NCI-H2196 (cell line): ENCODE results near the gene MOB3B.

Experiments used
- DNase-seq: peaks from one replicate; lab custom pipeline; 2025; ENCODE audit not compliant: unreplicated experiment; lab: John Stamatoyannopoulos, UW

Gene MOB3B

DNA sequence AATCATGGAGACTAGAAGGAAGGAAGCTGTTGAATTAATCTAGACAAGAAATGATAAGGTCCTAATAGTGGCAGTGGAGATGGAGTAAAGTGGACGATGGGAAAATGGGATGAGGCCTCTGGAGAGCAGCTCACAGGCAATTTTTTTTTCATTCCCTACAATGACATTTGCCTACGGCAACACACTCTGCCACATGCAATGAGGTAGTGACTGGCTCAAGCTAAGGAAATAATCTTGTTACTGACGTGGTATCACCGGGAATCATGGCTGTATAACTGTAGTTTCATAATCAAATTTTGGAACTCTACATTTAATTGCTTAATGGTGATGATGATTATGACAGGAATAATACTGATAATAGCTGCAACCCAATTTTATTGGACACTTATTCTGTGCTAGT is 12.1 kb upstream of the MOB3B start:
- DNase-seq = no peak

DNA sequence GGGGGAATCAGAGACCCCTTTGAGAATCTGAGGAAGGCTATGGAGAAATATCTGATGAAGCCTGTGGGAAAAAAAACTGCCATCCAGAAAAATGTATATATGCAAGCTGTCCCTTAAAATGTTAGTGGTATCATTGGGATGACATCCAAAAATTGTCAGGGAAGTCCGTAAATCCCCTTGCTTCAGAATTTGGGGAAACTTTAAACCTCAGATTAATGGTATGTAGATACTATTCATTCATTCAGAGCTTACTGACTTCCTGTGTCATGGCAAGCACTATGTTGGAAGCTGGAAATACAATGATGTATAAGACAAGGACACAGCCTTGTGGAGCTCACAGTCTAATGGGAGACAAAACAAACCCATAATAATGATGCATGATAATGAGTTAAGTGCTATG is 10.9 kb upstream of the MOB3B start:
- no peak for DNase-seq

DNA sequence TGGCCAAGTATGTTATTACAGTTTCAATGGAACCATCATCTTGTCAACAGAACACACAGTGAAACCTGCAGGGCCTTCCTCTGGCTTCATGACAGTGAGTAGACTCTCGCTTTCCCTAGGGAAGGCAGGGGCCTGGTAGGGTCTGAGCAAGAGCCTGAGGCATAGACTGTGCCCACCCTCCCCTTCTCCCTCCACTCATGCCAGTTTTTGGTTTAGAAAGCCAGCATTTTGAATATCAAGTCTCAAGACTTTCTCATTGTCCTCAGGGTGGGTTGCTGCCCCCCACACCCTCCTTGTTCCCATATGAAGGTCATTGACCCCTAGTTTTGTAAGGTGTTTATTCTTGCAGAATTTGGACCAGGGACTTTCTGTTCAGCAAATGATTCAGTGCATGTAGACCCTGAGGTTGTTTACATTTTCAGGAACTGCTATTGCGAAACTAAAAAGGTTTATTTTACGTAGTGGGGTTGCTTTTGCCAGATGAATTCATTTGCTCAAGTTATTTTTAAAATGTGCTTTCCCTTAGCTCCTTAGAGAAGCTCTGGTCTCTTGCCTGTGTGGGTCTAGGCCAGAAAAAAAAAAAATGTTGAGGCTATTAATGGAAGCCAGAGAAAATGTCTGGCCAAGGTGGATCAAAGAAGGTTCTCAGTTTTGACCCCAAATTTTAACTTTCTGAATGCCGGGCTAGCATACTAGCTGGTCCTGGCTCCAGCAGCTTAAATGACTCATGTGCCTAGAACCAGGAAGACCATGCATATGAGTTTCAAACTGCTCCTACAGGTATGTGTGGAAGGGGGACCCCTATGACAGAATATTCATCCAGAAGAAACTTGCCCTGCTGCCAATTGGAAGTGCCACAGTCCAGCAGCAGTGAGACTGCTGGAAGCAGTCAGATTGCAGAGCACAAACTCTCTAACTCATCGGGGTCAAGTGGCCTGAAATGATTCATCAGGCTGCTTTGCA is 10.1 kb upstream of the MOB3B start:
- DNase-seq = no peak

DNA sequence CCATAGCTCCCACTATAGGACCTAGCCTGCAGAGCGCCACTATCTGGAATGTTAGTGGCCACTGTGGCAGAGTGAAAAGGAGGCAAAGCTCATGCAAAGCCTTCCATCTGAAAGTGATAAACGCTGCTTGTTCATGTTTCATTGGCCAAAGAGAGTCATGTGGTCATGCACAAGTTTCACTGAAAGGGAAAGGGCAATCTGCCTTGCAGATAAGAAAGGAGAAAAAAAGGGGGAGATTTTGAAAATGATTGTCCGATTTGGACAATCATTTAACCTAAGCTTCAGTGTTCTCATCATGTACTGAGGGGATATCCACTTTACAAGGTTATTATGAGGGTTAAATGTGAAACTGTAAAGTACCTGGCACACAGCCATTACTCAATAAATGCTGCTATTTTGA is 9.0 kb upstream of the MOB3B start:
- DNase-seq = no peak

DNA sequence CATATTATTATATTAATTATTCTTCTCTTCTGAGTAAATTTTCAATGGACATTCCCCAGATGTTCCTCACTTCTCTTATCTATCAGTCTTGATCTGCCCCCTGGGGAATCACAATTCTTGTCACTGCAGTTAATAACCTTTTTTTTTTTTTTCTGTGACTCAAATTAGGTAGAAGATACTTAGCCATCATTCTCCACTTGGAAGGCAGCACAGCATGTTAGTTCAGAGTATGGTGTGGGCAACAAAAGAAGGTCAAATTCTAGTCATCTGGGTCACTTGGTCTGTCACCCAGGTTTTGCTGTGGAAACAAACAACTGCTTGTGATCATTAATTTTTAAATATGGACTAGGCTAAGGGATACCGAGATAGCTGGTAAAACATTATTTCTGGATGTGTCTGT is 8.1 kb upstream of the MOB3B start:
- DNase-seq = no peak

DNA sequence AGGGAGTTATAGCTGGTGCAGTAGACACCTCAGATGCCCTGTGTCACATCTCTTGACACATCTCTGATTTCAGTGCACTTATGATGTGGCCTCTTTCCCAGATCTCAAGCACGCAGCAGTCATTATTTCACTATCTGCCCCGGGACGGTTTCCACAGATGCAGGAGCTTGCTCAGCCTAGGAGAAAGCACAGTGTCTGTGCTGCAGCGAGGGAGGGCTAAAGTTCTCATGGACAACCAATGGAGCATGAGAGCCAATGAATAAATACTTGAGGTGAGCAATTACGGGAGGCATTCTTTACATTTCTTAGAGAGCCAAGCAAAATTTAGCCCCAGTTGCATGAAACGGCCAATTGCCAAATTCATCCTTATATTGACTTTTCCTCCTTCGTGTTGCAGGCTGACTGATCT is 7.4 kb upstream of the MOB3B start:
- DNase-seq = no peak

DNA sequence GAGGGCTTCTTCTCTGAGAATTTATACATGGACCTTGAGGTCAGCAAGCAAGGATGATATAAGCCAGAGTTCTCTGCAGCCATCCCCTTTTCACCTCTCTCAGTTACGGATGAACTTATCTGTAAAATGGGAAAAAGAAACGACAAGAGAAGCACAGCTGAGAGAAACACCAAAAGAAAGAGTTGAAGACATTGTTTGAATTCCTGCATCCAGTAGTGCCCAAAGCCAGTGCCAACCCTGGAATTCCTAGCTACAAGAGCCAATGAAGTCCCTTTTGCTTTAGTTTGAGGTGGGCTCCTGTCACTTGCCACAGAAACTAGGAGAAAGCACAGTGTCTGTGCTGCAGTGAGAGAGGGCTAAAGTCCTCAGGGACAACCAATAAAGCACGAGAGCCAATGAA is 6.6 kb upstream of the MOB3B start:
- DNase-seq = no peak

DNA sequence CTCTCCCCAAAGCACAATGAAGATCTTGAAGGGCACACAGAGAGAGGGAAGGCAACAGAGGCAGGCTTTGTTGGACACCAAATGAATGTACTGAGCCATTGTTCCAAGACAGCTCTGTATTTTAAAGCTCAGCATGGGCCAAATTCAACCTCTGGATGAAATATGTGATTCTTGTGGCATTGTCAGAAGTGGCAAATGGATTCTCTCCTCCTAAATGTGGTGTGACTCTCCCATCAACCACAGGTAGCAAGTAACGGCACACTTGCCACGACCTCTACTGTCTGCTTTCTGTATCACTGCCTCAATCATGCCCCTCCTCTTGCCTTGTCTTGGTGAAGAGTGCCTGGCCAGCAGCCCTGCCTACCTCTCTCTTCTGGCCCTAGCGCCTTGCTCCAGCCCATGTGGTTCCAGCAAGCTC is 6.1 kb upstream of the MOB3B start:
- DNase-seq = no peak

DNA sequence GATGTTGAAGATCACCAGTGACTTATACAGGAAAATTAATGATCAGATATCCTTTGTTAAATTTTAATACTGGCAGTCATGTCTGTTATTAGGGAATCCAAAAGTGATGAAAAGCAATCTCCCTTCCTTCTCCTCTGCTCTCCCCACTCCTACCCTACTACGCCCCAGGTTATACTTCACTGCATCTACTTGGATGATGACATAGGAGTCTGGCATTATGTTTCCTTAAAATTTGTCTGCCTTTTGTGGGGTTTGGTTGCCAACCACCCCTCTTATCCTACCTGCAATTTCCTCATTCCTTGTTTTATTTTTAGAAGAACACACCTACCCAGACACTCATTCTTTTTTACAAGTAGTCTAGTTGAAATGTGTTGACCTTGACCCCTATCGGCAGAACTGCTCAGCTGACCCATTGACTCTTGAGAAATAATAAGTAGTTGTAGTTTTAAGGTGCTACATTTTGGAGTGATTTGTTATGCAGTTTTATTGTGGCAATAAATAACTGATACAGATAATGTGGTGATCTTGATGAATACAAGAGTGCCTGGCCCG is 5.1 kb upstream of the MOB3B start:
- no peak for DNase-seq

DNA sequence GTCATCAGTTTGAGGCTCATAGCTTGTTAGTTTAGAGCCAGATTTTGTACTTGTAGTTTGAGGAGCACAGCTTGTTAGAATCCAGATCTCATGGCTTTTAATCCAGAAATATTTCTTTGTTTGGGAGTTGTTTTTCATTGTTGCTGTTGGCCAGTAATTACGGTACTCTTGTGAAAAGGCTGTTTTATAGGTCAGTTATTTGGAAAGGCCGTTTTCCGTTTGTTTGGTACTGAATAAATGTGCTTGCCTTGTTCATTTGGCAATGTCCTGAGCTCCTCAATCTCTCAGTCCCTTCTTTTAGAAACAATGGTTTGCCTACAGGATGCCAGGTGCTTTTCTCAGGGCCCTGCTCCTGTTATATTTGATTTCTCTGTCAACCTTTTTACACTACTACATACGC is 4.5 kb upstream of the MOB3B start:
- no peak for DNase-seq

DNA sequence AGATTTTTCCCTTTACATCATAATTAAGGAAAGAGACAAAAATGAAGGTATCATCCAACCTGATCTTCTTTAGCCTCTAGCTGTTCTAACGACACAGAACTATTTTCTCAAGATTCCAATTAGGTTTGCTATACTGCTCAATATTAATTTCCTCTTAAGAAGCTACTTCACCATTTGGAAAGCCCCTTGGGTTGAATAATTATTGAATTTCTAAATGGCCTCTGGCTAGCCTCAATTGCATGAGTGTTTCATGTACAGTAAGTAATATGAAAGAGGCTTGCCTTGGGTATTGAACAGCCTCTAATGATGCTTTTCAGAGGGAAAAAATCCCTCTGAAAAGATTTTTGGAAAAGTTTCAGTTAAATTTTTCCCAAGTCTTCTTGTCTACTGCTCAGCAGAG is 3.7 kb upstream of the MOB3B start:
- no peak for DNase-seq

DNA sequence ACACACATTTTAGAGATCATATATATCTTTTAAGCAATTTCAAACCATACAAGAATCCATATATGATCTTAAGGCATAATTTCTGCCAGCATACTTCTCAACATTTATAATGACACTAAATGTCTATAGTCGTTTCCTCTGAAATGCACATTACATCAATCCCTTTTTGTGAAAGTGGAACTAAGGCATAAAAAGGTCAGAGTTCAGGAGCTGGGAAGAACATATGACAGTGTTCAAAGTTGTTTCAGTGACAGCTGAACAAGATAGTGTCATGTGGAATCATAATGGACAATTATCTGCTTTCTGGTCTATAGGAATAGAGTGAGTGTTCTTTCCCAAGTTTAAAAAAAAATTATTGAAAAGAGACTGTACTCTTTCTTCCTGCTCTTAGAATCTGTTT is 2.4 kb upstream of the MOB3B start:
- no peak for DNase-seq

DNA sequence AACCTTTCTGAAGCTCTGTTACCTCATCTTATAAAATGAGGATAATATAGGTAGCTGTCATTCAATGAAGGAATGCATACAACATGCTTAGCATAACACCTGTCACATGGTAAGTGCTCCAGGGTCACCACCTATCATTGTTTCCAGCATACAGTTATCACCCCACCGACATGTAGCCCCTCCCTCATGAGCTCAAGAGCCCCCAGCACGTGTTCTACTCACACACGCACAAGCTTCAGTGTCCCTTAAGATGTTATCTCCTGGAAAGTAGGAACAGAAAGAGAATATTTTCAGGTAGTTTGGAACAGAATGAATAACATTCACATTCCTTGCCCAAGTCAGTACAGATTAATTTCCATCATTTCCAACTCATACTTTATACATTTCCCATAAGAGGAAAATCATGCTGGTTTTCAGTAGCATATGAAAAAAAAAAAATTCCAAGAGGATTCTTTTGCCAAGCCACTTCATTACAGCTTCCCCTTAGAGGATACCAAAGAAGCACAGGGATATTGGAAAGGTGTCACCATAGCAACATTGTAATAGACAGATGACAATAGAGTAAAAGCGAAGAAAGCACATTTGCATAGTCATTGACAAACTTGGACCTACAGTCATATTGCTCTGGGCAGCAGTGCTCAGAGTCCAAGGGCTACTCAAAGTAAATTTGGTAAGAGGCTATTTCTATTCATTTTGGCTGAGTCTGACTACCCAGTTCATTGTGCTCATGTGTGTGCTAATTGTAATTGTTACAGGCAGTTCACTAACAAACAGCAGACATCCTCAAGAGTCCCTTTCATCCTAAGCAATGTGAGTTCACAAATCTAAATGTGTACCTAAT is 1.5 kb upstream of the MOB3B start:
- no peak for DNase-seq

DNA sequence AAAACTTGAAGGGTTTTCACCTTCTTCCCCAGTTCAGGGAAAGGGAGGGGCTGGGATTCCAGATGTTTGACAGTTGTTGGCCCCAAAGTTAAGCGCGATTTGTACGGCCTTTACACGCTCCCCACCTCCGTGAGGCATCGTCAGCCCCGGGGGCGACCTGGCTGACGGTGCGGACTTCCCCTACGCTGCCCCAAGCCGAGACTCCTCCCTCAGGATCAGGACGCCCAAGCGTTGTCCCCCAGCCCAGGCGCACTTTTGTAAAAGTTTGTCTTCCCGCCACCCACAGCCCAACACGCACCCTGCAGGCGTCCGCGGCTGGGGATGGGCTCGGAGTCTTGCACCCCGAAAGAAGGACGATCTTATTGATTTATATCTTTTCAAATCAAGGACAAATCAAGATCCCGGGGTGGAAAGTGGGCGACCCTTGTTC is 713 bp downstream of the MOB3B start:
- DNase-seq = no peak

DNA sequence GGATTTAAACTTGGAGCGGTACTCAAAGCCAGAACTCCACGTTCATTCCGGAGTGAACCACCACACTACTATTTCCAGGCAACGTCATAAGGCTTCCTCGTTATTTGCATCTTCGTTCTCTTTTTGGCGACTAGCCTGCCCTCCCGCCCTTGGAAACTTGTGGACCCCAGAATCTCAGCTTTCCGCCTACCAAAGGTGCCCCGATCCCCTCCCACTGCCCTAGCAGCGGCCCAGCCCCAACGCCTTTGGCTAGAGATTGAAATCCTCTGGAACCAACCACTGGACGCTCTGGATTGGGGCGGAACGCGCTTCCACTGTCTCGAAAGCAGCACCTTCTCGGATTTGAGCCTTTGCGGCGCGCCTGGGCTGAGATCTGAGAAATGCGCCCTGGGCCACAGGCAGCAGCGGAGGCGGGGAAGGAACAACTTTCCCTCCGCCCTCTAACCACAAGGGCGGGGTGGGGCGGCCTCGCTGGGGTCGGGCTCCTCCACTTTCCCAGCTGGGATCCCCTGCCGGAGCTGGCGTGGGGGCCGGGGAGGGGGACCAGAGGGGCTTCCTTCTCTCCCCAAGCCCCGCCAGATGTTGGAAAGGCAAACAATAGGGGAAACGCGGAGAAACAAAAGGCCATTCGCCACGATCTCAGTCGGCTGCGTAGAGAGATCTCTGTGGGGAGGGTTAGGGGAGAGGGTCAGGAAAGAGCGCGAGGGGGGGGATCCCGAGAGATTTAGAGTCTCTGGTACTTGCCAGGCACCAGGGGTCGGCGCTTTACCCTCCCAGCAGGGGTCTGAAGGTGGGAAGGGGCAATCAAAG is 1.3 kb downstream of the MOB3B start:
- DNase-seq = no peak

DNA sequence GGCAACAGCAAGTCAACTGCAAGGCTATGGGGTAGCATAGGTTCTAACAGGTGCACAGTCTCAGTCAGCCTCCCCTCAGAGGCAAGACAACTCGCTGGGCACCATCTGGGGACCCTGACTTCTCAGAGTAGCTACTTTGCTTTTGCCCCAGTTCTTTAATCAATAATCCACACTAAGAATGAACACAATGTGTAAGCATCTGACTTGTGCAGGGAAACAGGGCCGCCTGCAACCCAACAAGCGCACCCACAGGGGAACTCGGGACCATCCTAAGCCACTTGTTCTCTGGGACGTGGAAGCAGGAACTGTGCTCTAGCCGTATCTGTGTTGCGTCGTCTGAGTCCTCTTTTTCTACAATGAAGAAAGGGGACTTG is 1.9 kb downstream of the MOB3B start:
- DNase-seq = no peak

DNA sequence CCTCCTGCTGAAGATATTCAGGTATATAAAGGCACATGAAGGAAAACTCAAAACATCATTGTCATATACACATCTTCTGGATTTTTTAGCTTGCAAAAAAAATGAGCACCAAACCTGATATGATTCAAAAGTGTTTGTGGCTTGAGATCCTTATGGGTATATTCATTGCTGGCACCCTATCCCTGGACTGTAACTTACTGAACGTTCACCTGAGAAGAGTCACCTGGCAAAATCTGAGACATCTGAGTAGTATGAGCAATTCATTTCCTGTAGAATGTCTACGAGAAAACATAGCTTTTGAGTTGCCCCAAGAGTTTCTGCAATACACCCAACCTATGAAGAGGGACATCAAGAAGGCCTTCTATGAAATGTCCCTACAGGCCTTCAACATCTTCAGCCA is 5.4 kb downstream of the MOB3B start, which contains the start of gene IFNK:
TSS of gene IFNK (plus strand) at position 55 of the 400 bp plus-strand sequence. CDS start at position 102, 47 bp downstream.
- no peak for DNase-seq

DNA sequence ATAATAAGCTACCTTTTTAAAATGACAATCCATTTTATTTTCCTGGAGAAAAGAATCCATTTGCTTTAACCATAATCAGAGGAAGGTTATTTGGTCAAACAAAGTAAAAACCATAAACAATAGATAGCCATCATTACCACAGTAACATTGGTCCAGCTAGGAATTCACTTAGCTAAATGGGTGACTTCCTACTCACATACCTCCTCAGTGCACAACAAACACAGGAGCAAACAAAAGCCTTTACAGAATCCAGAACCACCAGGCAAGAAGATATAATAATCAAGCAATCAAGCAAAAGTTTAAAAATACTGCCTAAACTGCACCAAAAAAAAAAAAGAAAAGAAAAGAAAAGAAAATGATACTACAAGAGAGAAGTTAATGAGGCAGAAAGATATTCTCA is 6.5 kb downstream of the MOB3B start:
- no peak for DNase-seq

DNA sequence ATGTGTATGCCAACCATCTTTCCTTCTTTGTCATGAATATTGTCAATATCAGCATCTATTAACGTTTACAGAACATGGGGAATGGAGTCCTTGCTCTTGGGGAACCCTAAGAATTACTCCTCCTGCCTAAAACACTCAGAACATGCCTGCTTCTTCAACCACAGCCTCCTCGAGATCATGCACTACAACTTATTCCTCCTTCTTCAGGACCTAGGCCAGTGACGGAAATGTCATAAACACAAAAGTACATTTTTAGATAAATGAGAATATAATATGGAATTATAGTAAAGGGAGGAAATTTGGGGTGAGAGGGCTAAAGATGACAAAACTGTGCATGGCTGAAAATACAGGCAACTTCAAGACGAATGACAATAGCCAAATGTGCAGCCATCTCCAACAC is 8.6 kb downstream of the MOB3B start:
- DNase-seq = no peak

DNA sequence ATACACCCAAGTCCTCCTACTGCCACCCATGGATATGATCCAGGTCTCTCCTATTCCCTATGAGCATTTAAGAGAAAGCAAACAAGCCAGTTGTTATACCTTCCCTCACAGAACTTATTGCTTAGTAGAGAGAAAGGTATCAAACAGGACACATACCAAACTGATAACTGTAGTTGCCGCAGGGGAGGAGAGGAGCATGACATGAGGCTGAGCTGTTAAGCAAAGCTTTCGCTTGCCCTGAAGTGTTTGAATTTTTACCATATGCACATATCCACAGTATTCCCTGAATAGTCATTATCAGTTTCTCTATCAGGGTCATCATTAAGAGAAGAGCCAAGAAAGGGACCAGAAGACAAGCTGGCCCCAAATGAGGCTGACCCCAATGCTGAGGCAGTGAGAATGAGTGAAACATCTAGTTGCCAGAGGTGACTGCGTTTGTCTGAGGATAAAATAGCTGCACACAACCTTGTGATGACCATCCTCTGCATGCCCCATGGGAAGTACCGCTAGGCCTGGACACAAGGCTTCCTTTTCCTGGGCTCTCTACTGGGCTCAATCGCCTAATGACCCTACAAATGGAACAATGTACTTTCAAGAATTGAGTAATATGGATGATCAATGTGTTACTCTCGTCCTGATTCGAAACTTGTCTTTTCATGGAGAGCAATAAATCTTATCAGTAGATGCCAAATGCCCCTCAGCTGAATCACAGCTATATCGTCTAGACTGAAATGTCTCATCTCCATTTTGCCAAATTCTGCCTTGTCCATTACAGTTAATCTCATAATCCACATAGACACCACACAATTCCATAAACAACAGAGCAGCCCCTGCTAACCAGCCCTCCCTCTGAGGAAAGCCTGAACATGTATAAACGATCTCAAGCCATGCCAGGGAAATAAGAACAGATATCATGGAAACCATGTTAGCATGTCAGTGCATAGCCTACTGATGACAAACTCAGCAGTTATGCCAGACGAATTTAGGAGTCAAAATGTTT is 9.8 kb downstream of the MOB3B start:
- DNase-seq = no peak
